H9 (cell line): ENCODE measurements around the gene TMEM92. TPM values are rescaled to one million over a fixed set of nuclear protein-coding genes. Genes with fewer than 3 reads are reported as not detected.

Experiments used
- DNase-seq: peaks from one replicate; pipeline ENCODE4 v3.0.0-alpha.2; 2017
- H2AFZ ChIP-seq: one replicate; pipeline ENCODE4 v1.6.1; 2013; ENCODE audit warnings: mild to moderate bottlenecking, low read length, control low read depth, moderate library complexity
- H2AK5ac ChIP-seq: 2 replicates; pipeline ENCODE4 v1.6.1; 2013; ENCODE audit warnings: low read length, control low read depth, mixed read lengths; ENCODE audit not compliant: insufficient read length
- H2BK120ac ChIP-seq: one replicate; pipeline ENCODE4 v1.6.1; 2013; ENCODE audit warnings: low read depth, mild to moderate bottlenecking, low read length, control low read depth, inconsistent platforms; ENCODE audit not compliant: poor library complexity, severe bottlenecking
- H2BK12ac ChIP-seq: 2 replicates; pipeline ENCODE4 v1.6.1; 2013; ENCODE audit warnings: low read length, control low read depth, mixed read lengths, low read depth; ENCODE audit not compliant: insufficient read length
- H2BK15ac ChIP-seq: 2 replicates; pipeline ENCODE4 v1.6.1; 2013; ENCODE audit warnings: low read depth, low read length, control low read depth
- H2BK20ac ChIP-seq: one replicate; pipeline ENCODE4 v1.6.1; 2013; ENCODE audit warnings: low read depth, mild to moderate bottlenecking, low read length, control low read depth, inconsistent platforms; ENCODE audit not compliant: poor library complexity, severe bottlenecking
- H2BK5ac ChIP-seq: 2 replicates; pipeline ENCODE4 v1.6.1; 2013; ENCODE audit warnings: low read length, control low read depth, mixed read lengths; ENCODE audit not compliant: insufficient read length
- H3K14ac ChIP-seq: 2 replicates; pipeline ENCODE4 v1.6.1; 2013; ENCODE audit warnings: low read length, control low read depth; ENCODE audit not compliant: insufficient read depth
- H3K18ac ChIP-seq: 2 replicates; pipeline ENCODE4 v1.6.1; 2013; ENCODE audit warnings: low read depth, mild to moderate bottlenecking, mixed read lengths, low read length, control low read depth; ENCODE audit not compliant: insufficient read length
- H3K23ac ChIP-seq: 2 replicates; pipeline ENCODE4 v1.6.1; 2013; ENCODE audit warnings: low read length, control low read depth, mixed read lengths, low read depth; ENCODE audit not compliant: insufficient read length
- H3K23me2 ChIP-seq: 2 replicates; pipeline ENCODE4 v1.6.1; 2013; ENCODE audit warnings: low read depth, mild to moderate bottlenecking, mixed read lengths, low read length, control low read depth; ENCODE audit not compliant: insufficient read length, poor library complexity, severe bottlenecking
- H3K27ac ChIP-seq: 2 replicates; pipeline ENCODE4 v1.5.1; 2013; ENCODE audit warnings: low read length, control low read depth, mixed read lengths, low read depth; ENCODE audit not compliant: insufficient read length
- H3K27me3 ChIP-seq: 2 replicates; pipeline ENCODE4 v1.6.1; 2013; ENCODE audit warnings: low read length, control low read depth, inconsistent platforms; ENCODE audit not compliant: insufficient read depth
- H3K4ac ChIP-seq: 2 replicates; pipeline ENCODE4 v1.6.1; 2013; ENCODE audit warnings: low read depth, mild to moderate bottlenecking, control low read depth, inconsistent platforms, low read length, moderate library complexity
- H3K4me1 ChIP-seq: 2 replicates; pipeline ENCODE4 v1.6.1; 2013; ENCODE audit warnings: low read length, control low read depth, inconsistent platforms; ENCODE audit not compliant: insufficient read depth
- H3K4me2 ChIP-seq: 2 replicates; pipeline ENCODE4 v1.6.1; 2013; ENCODE audit warnings: low read length, control low read depth, mixed read lengths; ENCODE audit not compliant: insufficient read length, insufficient read depth
- H3K56ac ChIP-seq: 2 replicates; pipeline ENCODE4 v1.6.1; 2013; ENCODE audit warnings: low read depth, mild to moderate bottlenecking, mixed read lengths, low read length, control low read depth; ENCODE audit not compliant: insufficient read length
- H3K79me1 ChIP-seq: 2 replicates; pipeline ENCODE4 v1.6.1; 2013; ENCODE audit warnings: low read depth, mild to moderate bottlenecking, moderate library complexity, low read length, control low read depth, inconsistent platforms; ENCODE audit not compliant: insufficient read depth, poor library complexity, severe bottlenecking
- H3K79me2 ChIP-seq: 2 replicates; pipeline ENCODE4 v1.6.1; 2013; ENCODE audit warnings: low read length, control low read depth, inconsistent platforms; ENCODE audit not compliant: insufficient read depth
- H3K9ac ChIP-seq: 2 replicates; pipeline ENCODE4 v1.6.1; 2013; ENCODE audit warnings: low read length, control low read depth, mixed read lengths; ENCODE audit not compliant: insufficient read length; ENCODE audit errors: extremely low read depth
- H3K9me3 ChIP-seq: one replicate; pipeline ENCODE4 v1.6.1; 2013; ENCODE audit warnings: low read depth, low read length, inconsistent platforms; ENCODE audit not compliant: control insufficient read depth
- H3T11ph ChIP-seq: one replicate; pipeline ENCODE4 v1.6.1; 2013; ENCODE audit warnings: mild to moderate bottlenecking, low read length, control low read depth, inconsistent platforms
- H4K20me1 ChIP-seq: one replicate; pipeline ENCODE4 v1.6.1; 2013; ENCODE audit not compliant: control insufficient read depth, insufficient read length, insufficient read depth
- H4K5ac ChIP-seq: 2 replicates; pipeline ENCODE4 v1.6.1; 2013; ENCODE audit warnings: low read depth, mild to moderate bottlenecking, mixed read lengths, low read length, control low read depth; ENCODE audit not compliant: insufficient read length
- H4K8ac ChIP-seq: replicated peaks from 2 replicates; pipeline ENCODE4 v1.6.1; 2013; ENCODE audit warnings: low read length, control low read depth, mixed read lengths, low read depth; ENCODE audit not compliant: insufficient read length
- H4K91ac ChIP-seq: 2 replicates; pipeline ENCODE4 v1.6.1; 2013; ENCODE audit warnings: low read depth, mild to moderate bottlenecking, moderate library complexity, mixed read lengths, low read length, control low read depth; ENCODE audit not compliant: insufficient read length
- H3K27ac Mint-ChIP-seq, 3 experiments: 2 replicates in 2 of 3; 3 replicates in 1 of 3; pipeline ENCODE4 v1.8.0; 2020 to 2021; ENCODE audit warnings: mixed read lengths in 3 of 3, mild to moderate bottlenecking in 1 of 3, moderate library complexity in 1 of 3
- H3K27me3 Mint-ChIP-seq: 2 replicates; pipeline ENCODE4 v1.8.0; 2021; ENCODE audit warnings: low read depth, mild to moderate bottlenecking, moderate library complexity, mixed read lengths
- H3K36me3 Mint-ChIP-seq, 3 experiments: 2 replicates in 2 of 3; 3 replicates in 1 of 3; pipeline ENCODE4 v1.8.0; 2020 to 2021; ENCODE audit warnings: low read depth in 3 of 3, mixed read lengths in 3 of 3; ENCODE audit not compliant: insufficient read depth in 1 of 3
- H3K4me1 Mint-ChIP-seq, 2 experiments: 2 replicates each; pipeline ENCODE4 v1.8.0; 2020; ENCODE audit warnings: mixed read lengths in 2 of 2
- H3K4me3 Mint-ChIP-seq, 2 experiments: 2 replicates in 1 of 2; 3 replicates in 1 of 2; pipeline ENCODE4 v1.8.0; 2020 to 2021; ENCODE audit warnings: mild to moderate bottlenecking in 2 of 2, mixed read lengths in 2 of 2, moderate library complexity in 1 of 2
- H3K9me3 Mint-ChIP-seq, 2 experiments: 2 replicates in 1 of 2; 3 replicates in 1 of 2; pipeline ENCODE4 v1.8.0; 2020; ENCODE audit warnings: mild to moderate bottlenecking in 2 of 2, mixed read lengths in 2 of 2, moderate library complexity in 1 of 2
- CTCF ChIP-seq: fragments of 200-600 bp; sonication (generic); conservative IDR thresholded peaks from 3 replicates; pipeline ENCODE4 v1.8.0; 2021; ENCODE audit warnings: antibody characterized with exemption, mild to moderate bottlenecking
- WGBS: extraction: QIAGEN DNeasy Blood & Tissue Kit; methylation state at CpG from one replicate; pipeline ENCODE4 v1.1.7; 2013; ENCODE audit warnings: missing lambda C conversion rate, low lambda C conversion rate, mixed read lengths; ENCODE audit not compliant: insufficient read length; ENCODE audit errors: extremely low coverage; 5-methylcytosine and 5-hydroxymethylcytosine counted together
- total RNA-seq: library from RNA; stranded (reverse); gene quantifications from 2 replicates; pipeline ENCODE4 v1.2.1, GENCODE V29; 2021

The TMEM92 gene
- total RNA-seq, 1 experiment from 2014 or later = 10.9 TPM

GRCh38 chr17:50304781-50305404 is 30.6 kb downstream of the TMEM92 start:
- Histone ChIP-seq H3K9me3 (no peaks in the 10 kb centered on the region), H3K27me3 (no peaks in the 10 kb centered on the region), H4K5ac (no peak overlapping the region), H4K20me1 (no peaks in the 10 kb centered on the region), H3K14ac (no peak overlapping the region), H2AK5ac (no peak overlapping the region), H2AFZ (no peak overlapping the region), H3K4ac (no peak overlapping the region), H3K9ac (no peak overlapping the region), H4K91ac (no peak overlapping the region), H2BK20ac (no peak overlapping the region), H4K8ac (no peak overlapping the region), H3K27ac (no peak overlapping the region), H2BK120ac (no peak overlapping the region), H3K18ac (no peak overlapping the region), H3K79me1 (no peaks in the 10 kb centered on the region), H2BK5ac (no peak overlapping the region), H3K56ac (no peak overlapping the region), H3K4me2 (no peak overlapping the region), H2BK12ac (no peak overlapping the region), H2BK15ac (no peak overlapping the region), H3T11ph (no peak overlapping the region), H3K23me2 (no peaks in the 10 kb centered on the region), H3K23ac (no peak overlapping the region), H3K79me2 (no peaks in the 10 kb centered on the region), H3K4me1 (peaks cover 2% of the 10 kb centered on the region; the same call in 1 of the 2 replicates)
- Mint-ChIP-seq H3K36me3 (peaks cover 0 to 5% (median 0%) of the 10 kb centered on the region in 3 experiments; a peak in 3 of 7 replicates), H3K4me3 (no peak overlapping the region), H3K9me3 (peaks cover 0 to 8% of the 10 kb centered on the region in 2 experiments; a peak in 1 of 5 replicates), H3K4me1 (peaks cover 28 to 34% of the 10 kb centered on the region in 2 experiments), H3K27ac (no peak overlapping the region; a peak in 1 of 7 replicates), H3K27me3 (peaks cover 5% of the 10 kb centered on the region; the same call in 1 of the 2 replicates)
- TF ChIP-seq CTCF = no peak
- DNase-seq = no peak
- no CpG with 5 or more reads among the region's 7 CpGs for WGBS
